Urothelium cell line (cell line): ENCODE results near the gene DPYSL4.

Experiments used
- DNase-seq: peaks from one replicate; pipeline ENCODE4 v3.0.0; 2011; ENCODE audit warnings: low spot score, mixed read lengths
- FAIRE-seq: peaks from 2 replicates; lab custom pipeline; 2011; peaks lifted over from hg19 to GRCh38; lab: Jason Lieb, UNC

The DPYSL4 gene

GRCh38 chr10:132193907-132194552, 7.3 kb downstream of the DPYSL4 start:
- DNase-seq, result peak; percentile 30
- FAIRE-seq, result no peak

DNA sequence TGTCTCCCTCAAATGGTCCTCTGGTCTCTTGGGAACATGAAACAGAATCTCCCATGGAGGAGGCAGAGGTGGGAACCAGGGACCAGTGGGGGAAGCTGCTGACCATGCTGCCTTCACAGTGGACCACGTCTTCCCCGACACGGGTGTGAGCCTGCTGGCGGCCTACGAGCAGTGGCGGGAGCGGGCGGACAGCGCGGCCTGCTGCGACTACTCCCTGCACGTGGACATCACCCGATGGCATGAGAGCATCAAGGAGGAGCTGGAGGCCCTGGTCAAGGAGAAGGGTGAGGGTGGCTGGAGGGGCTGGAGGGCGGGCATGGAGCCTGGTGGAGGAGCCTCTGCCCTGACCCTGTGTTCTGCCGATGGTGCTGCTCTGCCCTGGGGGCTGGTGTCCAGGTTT, 8.0 kb downstream of the DPYSL4 start:
- DNase-seq (no peak), FAIRE-seq (no peak)

- no peak for DNase-seq
- FAIRE-seq, result no peak
Observed at GRCh38 chr10:132195366-132196075, 8.8 kb downstream of the DPYSL4 start.

GRCh38 chr10:132196178-132197113, 9.7 kb downstream of the DPYSL4 start:
- DNase-seq (no peak), FAIRE-seq (no peak)

DNA sequence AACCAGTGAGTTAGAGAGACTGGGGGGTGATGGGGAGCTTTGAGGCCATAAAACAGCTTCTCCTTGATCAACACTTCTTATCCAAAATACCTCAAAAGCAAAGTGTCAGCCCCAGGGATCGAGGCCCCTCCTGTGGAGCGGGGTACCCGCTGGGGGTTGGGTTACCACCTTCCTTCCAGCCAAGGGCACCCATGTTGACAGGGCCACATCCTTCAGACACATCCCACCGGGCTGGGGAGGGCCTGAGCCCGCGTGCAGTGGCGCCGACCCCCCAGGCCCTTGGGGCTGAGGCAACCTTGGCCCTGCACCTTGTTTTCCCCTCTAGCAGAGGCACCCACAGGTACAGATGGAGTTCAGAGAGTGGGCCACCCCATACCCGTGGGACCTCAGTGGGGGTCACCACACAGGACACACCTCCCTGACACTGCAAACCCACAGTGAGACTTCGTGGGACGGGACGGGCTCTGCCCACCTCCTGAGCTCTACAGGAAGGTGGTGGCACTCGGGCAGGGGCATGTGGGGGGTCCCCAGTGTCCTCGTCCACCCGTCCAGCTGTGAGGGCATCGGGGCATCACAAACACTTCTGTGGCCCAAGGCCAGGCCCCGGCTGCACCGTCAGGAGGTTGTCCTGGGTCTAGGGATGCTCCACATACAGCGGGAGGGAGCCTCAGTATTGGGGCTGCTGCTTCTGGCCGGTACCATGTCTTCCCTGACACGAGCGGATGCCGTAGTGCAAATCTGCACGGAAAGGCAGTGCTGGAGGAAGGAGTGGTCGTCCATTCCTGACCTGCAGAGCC, 10.7 kb downstream of the DPYSL4 start:
- FAIRE-seq (no peak), DNase-seq (no peak)

- DNase-seq (no peak), FAIRE-seq (no peak)
Observed at GRCh38 chr10:132198068-132198370, 11.3 kb downstream of the DPYSL4 start.

DNA sequence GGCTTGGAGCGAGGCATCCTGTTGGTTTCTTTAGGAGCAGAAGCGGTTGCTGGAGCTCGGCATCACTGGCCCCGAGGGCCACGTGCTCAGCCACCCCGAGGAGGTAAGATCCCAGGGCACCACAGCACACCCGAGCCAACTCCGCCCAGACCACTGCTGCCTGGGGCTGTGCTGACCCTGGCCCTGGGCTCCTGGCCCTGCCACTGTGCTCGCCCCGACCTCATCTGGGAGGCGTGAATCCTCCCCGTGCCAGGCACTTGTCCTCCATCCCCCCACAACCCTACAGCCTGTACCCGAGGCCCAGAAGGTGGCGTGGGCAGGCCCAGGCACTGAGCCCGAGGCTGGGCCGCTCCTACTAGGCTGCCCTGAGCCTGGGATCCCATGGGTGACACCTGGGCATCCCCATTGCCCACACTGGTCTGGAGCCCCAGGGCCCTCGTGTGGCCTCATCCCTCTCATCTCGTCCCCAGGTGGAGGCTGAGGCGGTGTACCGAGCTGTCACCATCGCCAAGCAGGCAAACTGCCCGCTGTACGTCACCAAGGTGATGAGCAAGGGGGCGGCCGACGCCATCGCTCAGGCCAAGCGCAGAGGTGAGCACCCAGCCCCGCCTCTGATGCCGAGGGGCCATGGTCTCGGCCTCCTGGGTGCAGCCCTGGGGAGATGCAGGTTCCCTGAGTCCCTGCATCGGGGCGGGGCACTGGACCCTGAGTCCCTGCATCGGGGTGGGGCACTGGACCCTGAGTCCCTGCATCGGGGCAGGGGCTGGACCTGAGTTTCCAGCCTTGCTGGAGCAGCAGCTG, 11.8 kb downstream of the DPYSL4 start:
- no peak for FAIRE-seq
- DNase-seq, result no peak

DNA sequence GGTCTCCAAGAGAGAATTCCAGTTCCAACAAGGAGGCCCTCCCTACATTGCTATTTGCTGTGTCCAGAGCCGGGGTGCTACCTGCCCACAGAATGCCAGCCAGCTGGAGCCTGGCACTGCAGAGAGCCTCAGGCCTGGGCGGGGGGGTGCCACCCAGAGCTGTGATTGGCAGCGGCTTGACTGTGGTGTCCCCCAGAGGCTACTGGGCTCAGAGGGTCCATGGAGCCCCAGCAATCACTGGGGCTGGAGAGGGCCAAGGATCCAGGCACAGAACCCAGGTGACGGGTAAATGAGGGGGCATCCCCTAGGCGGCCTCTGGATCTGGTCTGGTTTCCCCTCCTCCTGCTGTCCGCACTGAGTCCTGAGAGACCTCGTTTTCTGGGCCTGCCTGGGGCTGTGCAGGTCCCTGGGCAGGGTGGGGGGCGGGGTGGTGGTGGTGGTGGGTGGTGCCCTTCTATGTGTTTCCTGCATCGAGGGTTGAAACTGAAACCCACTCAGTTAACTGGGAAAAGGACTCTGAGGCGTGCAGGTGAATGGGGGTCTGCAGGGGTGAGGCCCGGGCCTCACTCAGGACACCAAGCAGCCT, 12.6 kb downstream of the DPYSL4 start:
- FAIRE-seq (no peak), DNase-seq (no peak)

DNA sequence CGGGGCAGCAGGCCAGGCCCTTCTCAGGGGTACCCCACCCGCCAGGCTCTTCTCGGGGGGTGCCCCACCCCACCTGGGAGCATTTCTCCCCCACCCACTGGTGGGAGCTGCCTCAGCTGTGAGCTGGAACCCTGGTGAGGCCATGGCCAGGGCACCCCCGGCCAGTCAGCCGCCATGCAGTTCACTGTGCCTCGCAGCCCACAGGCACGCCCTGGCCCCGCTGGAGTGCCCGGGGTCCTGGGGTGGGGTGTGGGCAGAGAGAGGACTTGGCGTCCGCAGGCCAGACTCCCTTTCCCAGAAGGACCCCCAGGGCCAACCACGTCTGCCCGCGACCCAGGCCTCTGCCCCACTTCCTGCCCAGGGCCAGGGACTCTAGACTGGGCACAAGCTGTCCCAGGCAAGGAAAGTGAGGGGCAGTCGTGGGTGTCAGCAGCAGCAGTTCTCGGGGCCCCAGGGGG, 13.1 kb downstream of the DPYSL4 start:
- DNase-seq (no peak), FAIRE-seq (no peak)

GRCh38 chr10:132200344-132201110, 13.8 kb downstream of the DPYSL4 start:
- FAIRE-seq, result no peak
- DNase-seq, result no peak

DNA sequence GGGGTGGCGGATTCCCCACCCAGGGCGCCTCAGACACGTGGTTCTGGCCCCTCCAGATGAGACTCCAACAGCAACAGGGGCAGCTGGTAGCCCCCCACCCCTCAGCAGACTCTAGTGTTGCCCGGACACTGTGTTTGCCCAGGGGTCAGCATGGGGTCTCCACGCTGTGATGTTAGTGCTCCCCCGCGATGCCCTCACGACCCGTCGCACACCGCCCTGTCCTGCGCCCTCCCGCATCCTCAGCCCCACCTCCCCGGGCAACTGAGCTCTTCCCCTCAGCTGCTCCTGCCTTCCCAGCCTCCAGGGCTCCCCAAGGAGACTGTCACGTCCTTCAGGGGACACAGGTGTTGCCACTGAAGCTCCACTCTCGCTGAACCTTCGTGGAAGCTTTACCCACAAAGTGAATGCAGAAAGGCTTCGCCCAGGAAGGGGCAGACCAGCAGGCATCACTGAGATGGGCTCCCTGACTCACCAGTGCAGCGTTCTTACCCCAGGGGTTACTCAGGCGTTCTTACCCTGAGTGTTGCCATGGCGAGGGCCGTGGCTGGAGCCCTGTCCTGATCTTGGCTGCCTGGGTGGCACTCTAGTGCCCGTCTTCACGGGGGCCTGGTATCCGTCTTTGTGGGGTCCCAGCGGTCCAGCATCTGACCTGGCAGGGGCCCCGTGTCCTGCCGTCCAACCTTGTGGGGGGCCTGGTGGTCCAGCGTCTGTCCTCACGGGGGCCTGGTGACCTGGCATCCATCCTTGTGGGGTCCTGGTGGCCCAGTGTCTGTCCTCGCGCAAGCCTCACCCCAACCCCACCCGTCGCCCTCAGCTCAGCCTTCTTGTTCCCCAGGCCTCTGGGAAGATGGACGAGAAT, 14.6 kb downstream of the DPYSL4 start:
- FAIRE-seq (no peak), DNase-seq (no peak)

- no peak for FAIRE-seq
- DNase-seq, result no peak
Observed at GRCh38 chr10:132202070-132202970, 15.6 kb downstream of the DPYSL4 start.

- no peak for DNase-seq
- no peak for FAIRE-seq
Observed at GRCh38 chr10:132203256-132204077, 16.7 kb downstream of the DPYSL4 start.

DNA sequence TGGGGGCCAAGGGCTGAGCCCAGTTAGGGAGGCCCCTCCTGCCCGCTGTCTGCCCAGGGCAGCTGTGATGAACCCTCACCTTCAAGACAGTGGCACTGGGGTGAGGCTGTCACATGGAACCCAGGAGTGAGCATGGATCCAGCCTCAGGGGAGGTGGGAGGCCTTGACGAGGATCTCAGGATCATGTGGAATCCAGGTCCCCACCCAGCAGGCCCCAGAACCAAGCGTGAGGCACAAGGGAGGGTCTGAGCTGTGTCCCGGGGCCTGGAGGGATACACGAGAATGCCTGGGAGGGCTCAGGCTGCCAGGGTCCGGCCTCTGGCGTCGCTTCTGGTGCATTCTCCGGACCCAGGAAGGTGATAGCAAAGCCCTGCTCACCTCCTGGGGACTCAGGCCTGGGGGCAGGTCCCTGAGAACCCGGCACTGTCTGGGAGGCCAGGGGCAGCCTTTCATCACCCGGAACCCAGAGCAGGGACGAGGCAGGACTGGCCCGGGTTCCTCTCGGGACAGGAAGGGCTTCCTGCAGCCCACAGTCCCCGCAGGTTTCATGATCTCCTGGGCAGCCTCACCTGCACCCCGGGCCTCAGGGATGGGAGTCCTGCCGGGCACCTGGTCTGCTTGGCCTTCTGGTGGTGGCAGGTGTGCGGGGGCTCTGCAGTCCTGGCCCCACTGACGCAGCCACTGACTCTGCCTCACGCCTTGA, 17.5 kb downstream of the DPYSL4 start:
- FAIRE-seq, result no peak
- DNase-seq, result no peak

DNA sequence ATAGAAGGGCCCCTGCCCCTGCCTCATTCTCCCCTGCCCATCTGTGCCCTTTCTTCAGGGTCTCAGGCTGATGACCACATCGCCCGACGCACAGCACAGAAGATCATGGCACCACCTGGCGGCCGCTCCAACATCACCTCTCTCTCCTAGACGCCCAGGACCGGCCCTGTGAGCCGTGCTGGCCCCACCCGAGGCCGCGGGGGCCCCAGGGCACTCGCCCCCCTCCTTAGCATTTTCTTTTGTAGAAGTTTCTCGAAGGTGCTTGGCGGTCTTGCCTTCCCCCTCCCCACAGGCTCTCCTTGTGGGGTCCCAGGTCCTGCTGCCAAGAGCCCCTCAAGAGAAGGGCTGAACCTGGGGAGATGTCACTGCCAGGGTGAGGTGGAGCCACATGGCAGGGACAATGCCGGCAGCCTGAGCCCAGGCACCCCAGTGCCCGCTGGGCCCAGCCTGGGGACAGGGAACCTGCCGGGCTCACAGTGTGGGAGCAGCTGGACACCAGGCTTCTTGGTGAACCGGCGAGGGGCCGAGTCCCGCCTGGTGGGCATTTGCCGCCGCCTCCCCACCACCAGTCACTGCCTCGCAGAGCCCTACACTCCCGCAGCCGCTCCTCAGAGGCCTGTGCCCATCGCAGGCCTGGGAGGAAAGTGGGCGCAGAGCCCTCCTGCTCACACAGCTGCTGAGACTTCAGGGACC, 18.2 kb downstream of the DPYSL4 start:
- no peak for FAIRE-seq
- DNase-seq, result no peak
